PC-3 (cell line): ENCODE measurements around the gene HHIPL1. TPM values are rescaled to one million over a fixed set of nuclear protein-coding genes. Genes with fewer than 3 reads are reported as not detected.

Source experiments
- ATAC-seq: fragments of 200-7000 bp; cut with Tn5 transposase; 2 replicates; pipeline ENCODE4 v1.9.1; 2020; ENCODE audit warnings: mild to moderate bottlenecking, moderate library complexity
- BruUV-seq: library from RNA; stranded (reverse); fragments of 400-500 nt; replicated peaks from 2 replicates; lab custom pipeline; 2021; lab: Mats Ljungman, UMichigan
- CTCF ChIA-PET: fragments of 300-600 bp; sonication (Branson Sonifier 250); formaldehyde crosslinking; loops from one replicate; lab custom pipeline; 2022; ENCODE audit warnings: antibody characterized with exemption; lab: Charles Lee
- POLR2A ChIA-PET: fragments of 300-600 bp; sonication (Branson Sonifier 250); formaldehyde crosslinking; loops from one replicate; lab custom pipeline; 2022; ENCODE audit warnings: antibody characterized with exemption; ENCODE audit not compliant: unreplicated experiment; lab: Charles Lee
- DNase-seq: peaks from one replicate; pipeline ENCODE4 v3.0.0-alpha.2; 2015
- H2AFZ ChIP-seq: fragments of 300-600 bp; sonication (generic); 2 replicates; pipeline ENCODE4 v1.6.0; 2016; ENCODE audit warnings: antibody characterized with exemption, low read length
- H3F3A ChIP-seq: fragments of 300-600 bp; sonication (generic); one replicate; pipeline ENCODE4 v1.6.0; 2017; ENCODE audit warnings: antibody characterized with exemption, low read length, control low read depth, mild to moderate bottlenecking; ENCODE audit not compliant: unreplicated experiment
- H3K27ac ChIP-seq: fragments of 300-600 bp; sonication (generic); 2 replicates; pipeline ENCODE4 v1.5.1; 2016; ENCODE audit warnings: mild to moderate bottlenecking, low read length
- H3K27me3 ChIP-seq: fragments of 300-600 bp; sonication (generic); 2 replicates; pipeline ENCODE4 v1.6.1; 2016; ENCODE audit warnings: low read length, mixed read lengths
- H3K36me3 ChIP-seq: fragments of 300-600 bp; sonication (generic); 2 replicates; pipeline ENCODE4 v1.6.1; 2016; ENCODE audit warnings: low read depth, mixed run types, low read length, mixed read lengths
- H3K4me1 ChIP-seq: fragments of 300-600 bp; sonication (generic); 2 replicates; pipeline ENCODE4 v1.5.1; 2016; ENCODE audit warnings: low read length; ENCODE audit not compliant: insufficient read depth
- H3K4me2 ChIP-seq: fragments of 300-600 bp; sonication (generic); 2 replicates; pipeline ENCODE4 v1.6.0; 2016; ENCODE audit warnings: low read length
- H3K4me3 ChIP-seq: fragments of 300-600 bp; sonication (generic); 2 replicates; pipeline ENCODE4 v1.5.1; 2016; ENCODE audit warnings: mild to moderate bottlenecking, low read length, mixed read lengths
- H3K79me2 ChIP-seq: fragments of 300-600 bp; sonication (generic); 2 replicates; pipeline ENCODE4 v1.6.1; 2017; ENCODE audit warnings: low read length, mixed read lengths
- H3K9ac ChIP-seq: fragments of 300-600 bp; sonication (generic); 2 replicates; pipeline ENCODE4 v1.6.0; 2016; ENCODE audit warnings: mild to moderate bottlenecking, low read length
- H3K9me2 ChIP-seq: fragments of 300-600 bp; sonication (generic); replicated peaks from 2 replicates; pipeline ENCODE4 v1.6.1; 2016; ENCODE audit warnings: mixed run types, low read length, mixed read lengths
- H3K9me3 ChIP-seq: fragments of 300-600 bp; sonication (generic); 2 replicates; pipeline ENCODE4 v1.6.1; 2016; ENCODE audit warnings: low read length, mixed read lengths
- H4K20me1 ChIP-seq: fragments of 300-600 bp; sonication (generic); 2 replicates; pipeline ENCODE4 v1.6.1; 2016; ENCODE audit warnings: low read length, mixed read lengths
- CTCF ChIP-seq: fragments of 300-600 bp; sonication (generic); conservative IDR thresholded peaks from 2 replicates; pipeline ENCODE4 v1.5.1; 2017; ENCODE audit warnings: antibody characterized with exemption, low read depth, mild to moderate bottlenecking, low read length
- EZH2 ChIP-seq: fragments of 300-600 bp; sonication (generic); IDR thresholded peaks from one replicate; pipeline ENCODE4 v1.6.1; 2017; ENCODE audit warnings: antibody characterized with exemption, mild to moderate bottlenecking, low read length; ENCODE audit not compliant: unreplicated experiment
- EZH2phosphoT487 ChIP-seq: fragments of 300-600 bp; sonication (generic); IDR thresholded peaks from 2 replicates; pipeline ENCODE4 v1.6.1; 2018; ENCODE audit warnings: mild to moderate bottlenecking, antibody characterized with exemption, low read length, borderline replicate concordance
- intact Hi-C: fragments of 100-400 bp; cut with micrococcal nuclease; formaldehyde crosslinking; loops from 2 replicates; pipeline ENCODE4 v1.9.0; 2023
- total RNA-seq: library from RNA; depleted of rRNA; stranded (reverse); fragments of >200 nt; gene quantifications from 2 replicates; pipeline ENCODE4 v1.2.3, GENCODE V29; 2014

HHIPL1 gene
- total RNA-seq, 1 experiment from 2014 or later = 0.84 TPM

- Histone ChIP-seq H3K79me2 (no peaks in the 10 kb centered on the region), H3K27ac (no peak overlapping the region), H3K36me3 (no peaks in the 10 kb centered on the region), H3K9me2 (no peaks in the 10 kb centered on the region), H3K9me3 (peaks cover 18% of the 10 kb centered on the region; the same call in 1 of the 2 replicates), H4K20me1 (no peaks in the 10 kb centered on the region), H3F3A (no peaks in the 10 kb centered on the region), H3K9ac (no peak overlapping the region), H3K27me3 (no peaks in the 10 kb centered on the region), H3K4me2 (no peak overlapping the region), H3K4me3 (no peak overlapping the region), H2AFZ (no peak overlapping the region), H3K4me1 (no peaks in the 10 kb centered on the region; the same call in 1 of the 2 replicates)
- DNase-seq = no peak
- BruUV-seq = no TSS peak
- no peak for TF ChIP-seq CTCF
- TF ChIP-seq EZH2phosphoT487 = no peak
- TF ChIP-seq EZH2 = no peak
- ChIA-PET CTCF (no interaction called here), POLR2A (no interaction called here)
- intact Hi-C loops = no loop called here
- ATAC-seq = no peak
Observed at GRCh38 chr14:99679111-99679510, 34.2 kb downstream of the HHIPL1 start.

- no peaks in the 10 kb centered on the region for H3K27me3 ChIP-seq
- H4K20me1 ChIP-seq = no peaks in the 10 kb centered on the region
- H3K9me3 ChIP-seq = peaks cover 18% of the 10 kb centered on the region; the same call in 1 of the 2 replicates
- no peak overlapping the region for H3K4me3 ChIP-seq
- H3K9me2 ChIP-seq = no peaks in the 10 kb centered on the region
- ATAC-seq (no peak), DNase-seq (no peak)
- H3K4me1 ChIP-seq = peaks cover under 1% of the 10 kb centered on the region; the same call in 1 of the 2 replicates
- no peaks in the 10 kb centered on the region for H3K36me3 ChIP-seq
- no peak overlapping the region for H3K27ac ChIP-seq
- H3K79me2 ChIP-seq = no peaks in the 10 kb centered on the region
- BruUV-seq = no TSS peak
- ChIA-PET CTCF (no interaction called here), POLR2A (no interaction called here)
- H2AFZ ChIP-seq = no peak overlapping the region
- no peak overlapping the region for H3K9ac ChIP-seq
- intact Hi-C loops = no loop called here
- TF ChIP-seq EZH2 = no peak
- TF ChIP-seq EZH2phosphoT487 = no peak
- TF ChIP-seq CTCF = no peak
- no peaks in the 10 kb centered on the region for H3F3A ChIP-seq
- H3K4me2 ChIP-seq = no peak overlapping the region
Observed at GRCh38 chr14:99679543-99679942, 34.6 kb downstream of the HHIPL1 start.

GRCh38 chr14:99679996-99680395 lies 35.1 kb downstream of the HHIPL1 start:
- Histone ChIP-seq H3K9me2 (no peaks in the 10 kb centered on the region), H3K27me3 (no peaks in the 10 kb centered on the region), H4K20me1 (no peaks in the 10 kb centered on the region), H3K4me1 (peaks cover 4% of the 10 kb centered on the region; the same call in 1 of the 2 replicates), H3K27ac (no peak overlapping the region), H3K36me3 (no peaks in the 10 kb centered on the region), H2AFZ (no peak overlapping the region), H3K9ac (no peak overlapping the region), H3K4me3 (no peak overlapping the region), H3F3A (no peaks in the 10 kb centered on the region), H3K4me2 (no peak overlapping the region), H3K9me3 (peaks cover 18% of the 10 kb centered on the region; the same call in 1 of the 2 replicates), H3K79me2 (no peaks in the 10 kb centered on the region)
- no peak for DNase-seq
- TF ChIP-seq EZH2phosphoT487 = no peak
- TF ChIP-seq EZH2 = no peak
- intact Hi-C loops = no loop called here
- CTCF ChIA-PET = no interaction called here
- ATAC-seq = no peak
- no TSS peak for BruUV-seq
- POLR2A ChIA-PET = no interaction called here
